Cardiac septum (tissue), 1 donor: ENCODE results near the gene JPH3. TPM values are rescaled to one million over a fixed set of nuclear protein-coding genes. Genes with fewer than 3 reads are reported as not detected.
"Not testable (repeated sequence)": the region's sequence is repeated elsewhere in the genome, so short reads cannot be mapped to it uniquely, and the experiment has no call there.

Source experiments
- DNase-seq: peaks from one replicate; pipeline ENCODE4 v3.0.0-alpha.2; 2020; ENCODE audit warnings: low spot score
- intact Hi-C: fragments of 100-400 bp; cut with DNase I; formaldehyde crosslinking; loops from one replicate; pipeline ENCODE4 v1.14.0; 2022
- total RNA-seq: library from RNA; stranded (reverse); fragmentation: NEBNext Ultra II Directional; extraction: Animal tissue kit (Norgen Biotek cat#: 25700); gene quantifications from one replicate; pipeline ENCODE4 v1.2.1, GENCODE V29; 2021
- donor health status: DM: no; HTN: no; CAD: no.

JPH3 gene
- total RNA-seq, 1 donor from 2014 or later: 0.11 TPM

- intact Hi-C loops: no loop called here
- no peak for DNase-seq
These were observed 64.6 kb downstream of the JPH3 start for GRCh38 chr16:87666919-87667318.

- intact Hi-C loops: no loop called here
- no peak for DNase-seq
These were observed 65.1 kb downstream of the JPH3 start for GRCh38 chr16:87667443-87667842.

GRCh38 chr16:87667946-87668345 lies 65.6 kb downstream of the JPH3 start:
- intact Hi-C loops: no loop called here
- DNase-seq: no peak

- DNase-seq: no peak
- intact Hi-C loops: no loop called here
These were observed 67.4 kb downstream of the JPH3 start for GRCh38 chr16:87669672-87670071.

GRCh38 chr16:87671221-87671620 lies 68.9 kb downstream of the JPH3 start:
- intact Hi-C loops: no loop called here
- no peak for DNase-seq

DNA sequence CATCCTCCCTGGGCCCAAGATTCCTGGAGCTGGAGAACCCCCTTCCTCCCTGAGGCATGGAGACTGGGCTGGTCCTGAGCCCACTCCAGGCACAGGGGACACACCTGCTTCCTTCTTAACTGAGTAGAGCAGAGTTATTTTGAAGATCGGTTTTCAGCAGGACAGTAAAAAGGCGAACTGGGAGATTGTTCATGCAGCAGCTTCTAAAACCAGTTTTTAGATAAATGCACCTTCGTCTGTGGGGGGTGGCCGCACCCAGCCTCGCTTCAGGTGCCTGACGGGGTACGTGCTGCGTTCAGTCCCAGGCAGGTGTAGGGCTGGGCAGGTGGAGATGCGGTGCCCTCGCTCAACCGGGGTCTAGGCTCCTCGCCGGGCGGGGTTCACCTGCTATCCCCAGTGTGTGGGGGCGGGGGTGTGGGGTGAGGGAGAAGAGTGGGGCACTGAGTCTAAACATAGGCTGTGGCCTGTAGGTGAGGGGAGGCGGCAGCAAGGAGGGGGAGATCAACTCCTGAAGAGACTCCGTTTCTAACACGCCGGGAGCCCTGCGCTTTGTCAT lies 69.5 kb downstream of the JPH3 start:
- no peak for DNase-seq

GRCh38 chr16:87674419-87674818 lies 72.1 kb downstream of the JPH3 start:
- intact Hi-C loops: no loop called here
- DNase-seq: no peak

More for the DNA sequence above, 69.5 kb downstream of the JPH3 start:
- intact Hi-C loops: no loop called here

DNA sequence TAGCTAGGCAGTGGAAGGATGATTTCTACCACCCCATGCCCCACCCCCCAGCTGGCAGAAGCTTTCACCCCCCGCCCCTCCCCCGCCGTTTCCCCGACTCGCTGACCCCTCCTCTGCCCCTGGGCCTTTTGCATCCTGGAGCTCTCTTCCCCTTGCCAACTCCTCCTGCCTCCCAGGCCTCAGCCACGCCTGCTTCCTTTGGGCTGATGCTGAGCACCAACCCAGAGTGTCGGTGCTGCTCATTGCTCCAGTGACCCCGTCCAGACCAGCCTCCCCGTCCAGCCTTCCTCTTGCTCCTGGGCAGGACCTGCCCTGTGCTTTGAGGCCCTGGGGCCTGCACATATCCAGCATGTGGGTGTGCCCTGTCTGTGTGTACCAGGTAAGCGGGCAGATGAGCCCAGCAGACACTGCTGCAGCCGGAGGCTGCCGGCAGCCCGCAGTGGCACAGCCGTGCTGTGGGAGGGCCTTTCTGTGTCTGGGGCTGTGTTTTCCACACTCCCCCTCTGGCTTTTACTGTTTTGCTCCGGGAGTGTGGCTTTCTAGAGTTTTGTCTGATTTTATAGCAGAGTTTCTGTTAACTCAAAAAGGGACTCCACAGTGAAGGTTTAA lies 72.9 kb downstream of the JPH3 start:
- intact Hi-C loops: no loop called here
- DNase-seq: no peak

GRCh38 chr16:87677830-87678229 lies 75.5 kb downstream of the JPH3 start:
- no peak for DNase-seq
- intact Hi-C loops: no loop called here

DNA sequence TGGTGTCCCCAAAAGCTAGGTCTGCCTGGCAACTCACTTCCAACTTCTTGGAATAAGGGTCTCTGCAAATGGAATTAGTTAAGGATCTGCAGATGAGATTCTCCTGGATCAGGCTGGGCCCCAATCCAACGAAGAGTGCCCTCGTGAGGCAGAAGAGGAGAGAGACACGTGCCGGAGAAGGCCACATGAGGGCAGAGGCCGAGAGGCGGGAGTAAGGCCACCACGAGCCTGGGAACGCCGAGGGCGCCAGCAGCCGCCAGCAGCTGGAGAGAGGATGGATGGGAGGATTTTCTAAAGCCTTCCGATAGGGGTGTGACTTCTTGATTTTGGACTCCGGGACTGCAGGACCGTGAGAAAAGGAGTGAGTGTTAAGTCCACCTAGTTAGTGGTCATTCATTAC lies 76.3 kb downstream of the JPH3 start:
- no peak for DNase-seq
- intact Hi-C loops: no loop called here

DNA sequence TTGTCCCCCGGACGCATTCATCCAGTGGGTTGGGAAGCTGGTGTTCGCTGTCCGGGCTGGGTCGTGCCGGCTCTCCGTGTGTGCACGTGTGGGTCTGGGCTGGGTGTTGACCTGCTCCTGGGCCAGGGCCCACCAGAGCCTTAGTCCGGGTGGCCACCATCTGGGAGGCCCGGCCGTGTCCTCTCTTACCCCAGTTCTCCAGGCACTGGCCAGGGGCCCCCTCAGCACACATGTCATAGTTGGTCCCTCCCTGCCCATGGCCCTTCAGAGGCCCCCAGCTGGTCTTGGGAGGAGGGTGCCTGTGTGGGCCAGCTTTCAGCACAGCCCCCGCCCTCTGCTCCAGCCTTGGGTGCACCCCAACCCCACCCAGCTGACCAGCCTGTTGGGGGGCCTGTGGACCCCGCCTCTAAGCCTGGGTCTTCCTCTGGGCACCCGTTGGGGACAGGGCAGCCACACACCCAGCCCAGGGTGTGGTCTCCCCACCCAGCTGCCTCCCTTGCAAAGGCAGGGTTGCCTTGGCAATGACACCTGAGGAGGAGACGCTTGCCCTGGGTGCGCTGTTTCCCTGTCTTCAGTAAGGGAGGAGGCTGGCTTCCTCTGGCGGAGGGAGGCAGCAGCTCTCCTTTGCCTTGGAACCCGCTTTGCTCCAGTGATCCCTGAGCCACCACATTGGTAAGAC lies 77.4 kb downstream of the JPH3 start:
- no peak for DNase-seq
- intact Hi-C loops: no loop called here

GRCh38 chr16:87680272-87680644 lies 78.0 kb downstream of the JPH3 start:
- DNase-seq: no peak
- intact Hi-C loops: no loop called here

DNA sequence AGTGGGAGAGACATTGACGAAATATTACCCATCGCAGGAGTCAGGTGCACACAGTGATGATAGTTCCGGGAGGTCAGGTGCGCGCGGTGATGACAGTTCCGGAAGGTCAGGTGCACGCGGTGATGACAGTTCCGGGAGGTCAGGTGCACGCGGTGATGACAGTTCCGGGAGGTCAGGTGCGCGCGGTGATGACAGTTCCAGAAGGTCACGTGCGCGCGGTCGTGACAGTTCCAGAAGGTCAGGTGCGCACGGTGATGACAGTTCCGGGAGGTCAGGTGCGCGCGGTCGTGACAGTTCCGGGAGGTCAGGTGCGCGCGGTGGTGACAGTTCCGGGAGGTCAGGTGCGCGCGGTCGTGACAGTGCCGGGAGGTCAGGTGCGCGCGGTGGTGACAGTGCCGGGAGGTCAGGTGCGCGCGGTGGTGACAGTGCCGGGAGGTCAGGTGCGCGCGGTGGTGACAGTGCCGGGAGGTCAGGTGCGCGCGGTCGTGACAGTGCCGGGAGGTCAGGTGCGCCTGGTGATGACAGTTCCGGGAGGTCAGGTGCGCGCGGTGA lies 78.8 kb downstream of the JPH3 start:
- intact Hi-C loops, DNase-seq: not testable (repeated sequence)

- intact Hi-C loops: no loop called here
- no peak for DNase-seq
These were observed 79.8 kb downstream of the JPH3 start for GRCh38 chr16:87681981-87682570.

GRCh38 chr16:87682852-87683399 lies 80.6 kb downstream of the JPH3 start:
- intact Hi-C loops: no loop called here
- DNase-seq: no peak

- DNase-seq: no peak
- intact Hi-C loops: no loop called here
These were observed 81.9 kb downstream of the JPH3 start for GRCh38 chr16:87684106-87684677.

DNA sequence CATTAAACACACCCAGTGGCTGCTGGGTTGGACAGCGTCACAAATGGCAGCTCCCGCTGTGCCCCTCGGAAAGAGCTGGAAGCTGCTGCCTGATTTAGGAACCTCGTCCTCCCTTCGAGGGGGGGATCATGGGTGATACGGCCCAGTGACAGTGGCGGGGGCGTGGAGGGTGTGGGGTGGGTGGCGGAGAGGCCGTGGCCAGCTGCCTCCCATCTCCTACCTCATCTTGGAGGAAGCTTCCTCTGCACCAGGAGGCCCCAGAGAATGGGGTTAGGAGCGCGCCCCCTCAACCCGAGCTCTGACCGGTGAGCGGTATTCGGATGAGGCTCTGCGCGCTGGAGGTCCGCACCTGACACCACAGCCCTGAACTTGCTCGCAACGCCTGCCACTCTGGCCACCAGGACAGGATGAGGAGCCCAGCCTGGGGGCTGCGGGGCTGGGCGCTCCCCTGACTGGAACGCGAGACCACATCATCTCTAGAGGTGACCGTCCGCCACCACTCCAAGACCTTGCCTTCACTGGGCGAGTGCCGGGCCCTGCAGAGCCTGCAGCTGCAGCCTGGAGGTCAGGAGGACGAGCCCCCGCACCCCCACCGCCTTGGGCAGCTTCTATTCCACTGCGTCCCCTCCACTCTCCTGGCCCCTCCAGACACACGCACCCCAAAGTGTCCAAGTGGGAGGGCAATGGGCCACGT lies 82.5 kb downstream of the JPH3 start:
- no peak for DNase-seq
- intact Hi-C loops: no loop called here

- intact Hi-C loops: no loop called here
- no peak for DNase-seq
These were observed 83.1 kb downstream of the JPH3 start for GRCh38 chr16:87685405-87685755.

DNA sequence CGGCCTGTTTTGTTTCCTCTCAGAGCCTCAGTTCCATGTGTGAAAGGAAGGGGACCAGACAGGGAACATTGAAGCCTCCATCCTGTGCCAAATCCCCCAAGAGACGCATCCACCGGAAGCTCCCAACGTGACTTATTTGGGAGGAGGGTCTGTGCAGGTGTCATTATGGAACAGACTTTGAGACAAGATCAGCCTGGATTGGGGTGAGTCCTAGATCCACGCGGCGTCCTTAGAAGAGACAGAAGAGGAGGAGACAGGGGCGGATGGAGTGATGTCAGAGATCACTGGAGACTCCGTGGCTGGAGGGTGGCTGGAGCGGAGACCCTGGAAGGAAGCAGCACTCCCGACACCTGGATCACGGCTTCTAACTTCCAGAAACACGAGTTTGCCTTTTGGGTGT lies 83.5 kb downstream of the JPH3 start:
- intact Hi-C loops: no loop called here
- DNase-seq: no peak

- no peak for DNase-seq
- intact Hi-C loops: no loop called here
These were observed 84.4 kb downstream of the JPH3 start for GRCh38 chr16:87686697-87687096.
